Activated CD8-positive, alpha-beta T cell treated with anti-CD3 and anti-CD28 coated beads, Interleukin-2, amount 10 ng/mL, durations not matched to agents 7 days and 5 days (primary cell): ENCODE data around the gene MAMDC4. TPM values are rescaled to one million over a fixed set of nuclear protein-coding genes. Genes with fewer than 3 reads are reported as not detected.

Source experiments
- ATAC-seq: fragments of 150-1000 bp; cut with Tn5 transposase; one replicate; pipeline ENCODE4 v1.10.0; 2021; ENCODE audit warnings: moderate library complexity
- CTCF ChIA-PET: fragments of 350-600 bp; sonication (Branson Sonifier 250); formaldehyde crosslinking; loops from one replicate; lab custom pipeline; 2021; ENCODE audit warnings: antibody characterized with exemption; lab: Charles Lee
- POLR2A ChIA-PET: fragments of 350-600 bp; sonication (Branson Sonifier 250); formaldehyde crosslinking; loops from one replicate; lab custom pipeline; 2021; ENCODE audit warnings: antibody characterized with exemption; lab: Charles Lee
- DNase-seq: peaks from one replicate; pipeline ENCODE4 v3.0.0-alpha.2; 2020
- H3K27ac Mint-ChIP-seq: one replicate; pipeline ENCODE4 v1.8.0; 2021; ENCODE audit warnings: mild to moderate bottlenecking, mixed read lengths
- H3K27me3 Mint-ChIP-seq: one replicate; pipeline ENCODE4 v1.8.0; 2021; ENCODE audit warnings: low read depth, mixed read lengths
- H3K36me3 Mint-ChIP-seq: one replicate; pipeline ENCODE4 v1.8.0; 2021; ENCODE audit warnings: low read depth, mixed read lengths
- H3K4me1 Mint-ChIP-seq: one replicate; pipeline ENCODE4 v1.8.0; 2021; ENCODE audit warnings: low read depth, mixed read lengths
- H3K4me3 Mint-ChIP-seq: one replicate; pipeline ENCODE4 v1.8.0; 2021; ENCODE audit warnings: mild to moderate bottlenecking, mixed read lengths
- H3K9me3 Mint-ChIP-seq: one replicate; pipeline ENCODE4 v1.8.0; 2022; ENCODE audit warnings: mixed read lengths; ENCODE audit not compliant: insufficient read depth
- total RNA-seq, 2 experiments: library from RNA; stranded (reverse); gene quantifications; one replicate each; pipeline ENCODE4 v1.2.3, GENCODE V29; 2021

The MAMDC4 gene
- total RNA-seq, 2 experiments from 2014 or later, result 14.7 to 15.8 TPM

DNA sequence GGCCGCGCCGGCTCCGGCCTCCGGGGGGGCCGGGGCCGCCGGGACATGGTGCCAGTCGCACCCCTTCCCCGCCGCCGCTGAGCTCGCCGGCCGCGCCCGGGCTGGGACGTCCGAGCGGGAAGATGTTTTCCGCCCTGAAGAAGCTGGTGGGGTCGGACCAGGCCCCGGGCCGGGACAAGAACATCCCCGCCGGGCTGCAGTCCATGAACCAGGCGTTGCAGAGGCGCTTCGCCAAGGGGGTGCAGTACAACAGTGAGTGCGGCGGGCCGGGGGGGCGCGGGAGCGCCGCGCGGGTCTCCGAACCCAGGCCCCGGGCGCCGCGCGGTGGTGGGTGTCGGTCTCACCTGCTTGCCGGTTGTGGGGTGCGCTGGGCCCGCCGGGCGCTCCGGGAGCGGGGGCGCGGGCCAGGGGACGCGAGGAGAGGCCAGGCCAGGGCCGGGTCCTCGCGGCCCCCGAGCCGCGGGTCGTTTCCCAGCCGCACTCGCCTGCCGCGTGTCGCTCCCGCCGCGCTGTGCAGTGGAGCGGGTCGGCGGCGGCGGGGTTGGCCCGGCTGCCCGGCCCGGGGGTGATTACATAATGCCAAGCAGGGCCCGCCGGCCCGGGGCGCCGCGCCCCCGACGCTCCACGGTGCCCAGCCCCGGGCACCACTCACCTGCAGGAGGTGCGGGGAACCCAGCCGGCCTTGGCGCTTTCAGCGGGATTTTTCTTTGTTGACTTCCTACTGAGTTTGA lies 43.9 kb upstream of the MAMDC4 start:
- peaks cover 43% of the 10 kb centered on the region for H3K4me1 Mint-ChIP-seq
- ATAC-seq, result peak; percentile 47
- no peaks in the 10 kb centered on the region for H3K9me3 Mint-ChIP-seq
- ChIA-PET CTCF (interaction anchor here (0.9 to 4.4 kb wide), 7 partner anchors 8 to 260 kb away, joined by 3 to 29 read pairs (median 7); partner anchors contain the start of genes AJM1 and TMEM141), POLR2A (interaction anchor here (0.6 to 1.8 kb wide), 8 partner anchors 7 to 433 kb away, joined by 3 to 8 read pairs (median 3); partner anchors contain the start of gene TUBB4B)
- peak; percentile 52 for DNase-seq
- H3K27me3 Mint-ChIP-seq, result no peaks in the 10 kb centered on the region
- peak overlapping the region; percentile 78 for H3K4me3 Mint-ChIP-seq
- H3K36me3 Mint-ChIP-seq, result peaks cover 22% of the 10 kb centered on the region
- peak overlapping the region; percentile 75 for H3K27ac Mint-ChIP-seq

DNA sequence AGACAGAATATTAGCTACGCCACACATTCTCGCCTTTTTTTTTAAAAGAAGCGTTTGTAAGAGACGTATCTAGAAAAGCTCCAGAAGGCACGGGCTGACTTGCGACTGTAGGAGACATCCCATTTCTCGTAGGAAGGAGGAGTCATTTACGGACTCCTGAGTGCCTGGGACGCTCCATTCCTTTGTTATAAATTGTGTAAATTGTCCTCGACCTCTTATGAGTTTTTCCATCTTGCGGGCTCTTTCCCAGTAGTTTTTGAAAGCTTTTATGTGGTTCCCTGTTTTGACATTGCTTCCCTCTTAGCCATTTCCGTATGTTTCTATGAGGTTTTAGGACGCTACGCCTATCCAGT lies 43.4 kb upstream of the MAMDC4 start:
- peaks cover 49% of the 10 kb centered on the region for H3K4me1 Mint-ChIP-seq
- no peak for DNase-seq
- ChIA-PET POLR2A (interaction anchor here (0.7 to 1.3 kb wide), 3 partner anchors 35 to 126 kb away, joined by 3 read pairs; no protein-coding TSS in a partner anchor), CTCF (interaction anchor here (0.9 to 4.4 kb wide), 4 partner anchors 17 to 259 kb away, joined by 3 to 29 read pairs (median 6); partner anchors contain the start of gene TMEM141)
- H3K36me3 Mint-ChIP-seq, result peaks cover 28% of the 10 kb centered on the region
- no peaks in the 10 kb centered on the region for H3K27me3 Mint-ChIP-seq
- no peaks in the 10 kb centered on the region for H3K9me3 Mint-ChIP-seq
- no peak for ATAC-seq
- peak overlapping the region; percentile 72 for H3K4me3 Mint-ChIP-seq
- peak overlapping the region; percentile 15 for H3K27ac Mint-ChIP-seq

DNA sequence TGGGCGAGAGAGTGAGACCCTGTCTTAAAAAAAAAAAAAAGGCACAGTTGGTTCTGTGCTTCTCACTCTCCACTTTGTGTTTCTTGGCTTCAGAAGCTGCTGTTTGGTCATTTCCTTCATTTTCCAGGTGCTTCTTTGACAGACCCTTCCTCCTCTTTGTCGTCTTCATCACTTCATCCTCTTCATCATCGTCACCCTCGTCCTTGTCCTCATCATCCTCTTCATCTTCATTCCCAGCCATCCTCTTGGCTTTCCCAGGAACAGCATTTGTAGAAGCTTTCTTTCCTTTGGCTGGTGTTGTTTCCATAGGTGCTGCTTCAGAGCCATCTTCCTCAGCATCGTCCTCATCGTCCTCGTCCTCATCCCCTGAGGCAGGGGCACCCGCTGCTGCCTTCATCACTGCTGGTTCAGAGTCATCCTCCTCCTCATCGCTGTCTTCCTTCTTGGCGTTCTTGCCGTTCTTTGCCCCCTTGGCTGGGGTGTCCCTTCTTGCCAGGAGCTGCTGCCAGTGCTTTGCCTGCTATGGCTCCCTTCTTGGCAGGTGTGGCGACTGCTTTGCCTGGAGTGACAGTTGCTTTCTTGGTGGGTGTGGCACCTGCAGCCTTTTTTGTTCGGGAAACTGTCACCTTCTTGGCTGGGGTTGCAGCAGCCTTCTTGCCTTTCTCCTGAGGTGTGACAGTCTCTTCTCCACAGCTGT lies 37.3 kb upstream of the MAMDC4 start:
- POLR2A ChIA-PET, result interaction anchor here (1.1 kb wide), 1 partner anchor 8 kb away, joined by 5 read pairs; the partner anchor contains the start of gene RABL6
- H3K36me3 Mint-ChIP-seq, result peaks cover 50% of the 10 kb centered on the region
- H3K4me1 Mint-ChIP-seq, result peaks cover 43% of the 10 kb centered on the region
- H3K9me3 Mint-ChIP-seq, result no peaks in the 10 kb centered on the region
- H3K27me3 Mint-ChIP-seq, result no peaks in the 10 kb centered on the region
- ATAC-seq, result no peak
- CTCF ChIA-PET, result interaction anchor here (0.9 to 2.1 kb wide), 3 partner anchors 8 to 253 kb away, joined by 3 to 10 read pairs (median 7); partner anchors contain the start of genes AJM1 and RABL6
- H3K27ac Mint-ChIP-seq, result no peak overlapping the region
- H3K4me3 Mint-ChIP-seq, result no peak overlapping the region
- no peak for DNase-seq

DNA sequence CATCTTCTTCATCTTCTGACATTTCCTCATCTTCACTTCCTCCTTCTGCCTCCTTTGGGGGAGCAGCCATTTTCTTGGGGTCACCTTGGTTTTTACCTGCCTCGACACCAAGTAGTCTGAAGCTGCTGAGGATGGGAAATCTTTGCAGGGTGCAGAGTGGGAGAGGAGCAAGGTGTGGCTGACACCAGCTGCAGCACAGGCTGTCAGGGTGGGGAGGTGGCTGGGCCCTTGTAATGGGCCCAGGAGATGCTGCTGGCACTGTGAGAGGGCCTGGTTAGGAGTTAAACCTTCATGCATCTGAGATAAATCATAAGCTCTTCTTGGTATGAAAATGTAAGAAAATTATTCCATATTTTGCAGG lies 36.7 kb upstream of the MAMDC4 start:
- CTCF ChIA-PET, result interaction anchor here (0.9 to 2.1 kb wide), 4 partner anchors 8 to 253 kb away, joined by 3 to 10 read pairs (median 5); partner anchors contain the start of genes AJM1 and RABL6
- Mint-ChIP-seq H3K36me3 (peaks cover 47% of the 10 kb centered on the region), H3K27ac (no peak overlapping the region), H3K4me3 (no peak overlapping the region), H3K27me3 (no peaks in the 10 kb centered on the region), H3K9me3 (no peaks in the 10 kb centered on the region), H3K4me1 (peaks cover 40% of the 10 kb centered on the region)
- no peak for DNase-seq
- ATAC-seq, result no peak
- POLR2A ChIA-PET, result interaction anchor here (0.7 to 1.1 kb wide), 2 partner anchors 8 to 122 kb away, joined by 3 to 5 read pairs; partner anchors contain the start of gene RABL6

DNA sequence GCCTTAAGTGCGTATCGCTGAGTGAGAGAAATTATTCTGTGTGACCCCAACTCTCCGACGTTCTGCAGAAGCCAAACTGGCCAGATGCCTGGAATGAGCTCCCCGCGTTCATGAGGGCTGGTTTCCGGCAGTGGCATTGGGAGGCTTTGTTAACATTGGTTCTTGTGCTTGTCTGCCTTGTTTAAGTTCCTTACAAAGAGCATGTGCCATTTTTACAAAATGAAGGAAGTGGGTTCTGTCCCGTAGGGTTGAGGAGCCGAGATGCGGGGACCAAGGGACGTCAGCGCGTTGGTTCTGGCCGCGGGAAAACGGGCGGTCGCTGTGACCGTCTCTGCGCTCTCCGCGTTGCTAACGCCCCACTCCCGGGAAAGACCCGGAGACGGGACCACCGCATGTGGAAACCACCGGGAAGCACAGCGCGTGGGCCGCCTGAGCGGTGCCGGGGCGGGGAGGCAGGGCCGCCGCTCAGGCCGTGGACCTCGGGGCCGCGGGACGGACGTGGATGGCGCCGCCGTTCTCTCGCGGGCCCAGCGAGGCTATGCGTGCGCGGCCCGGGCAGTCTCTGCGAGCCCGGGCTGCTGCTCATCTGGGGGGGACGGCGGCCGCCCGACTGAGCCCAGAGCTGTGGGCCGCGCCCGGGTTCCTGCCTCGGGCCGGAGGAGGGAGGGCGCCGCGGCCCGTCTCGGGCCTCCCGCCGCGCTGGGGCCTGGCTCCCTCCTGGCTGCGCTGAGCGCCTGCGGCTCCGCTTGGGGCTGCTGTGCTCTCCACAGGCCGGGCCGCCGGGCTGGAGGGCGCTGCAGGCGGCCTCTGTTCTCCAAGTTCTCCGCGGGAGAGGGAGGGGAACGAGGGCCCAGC lies 30.9 kb upstream of the MAMDC4 start:
- Mint-ChIP-seq H3K27ac (no peak overlapping the region), H3K4me3 (no peak overlapping the region), H3K9me3 (no peaks in the 10 kb centered on the region), H3K36me3 (peaks cover 29% of the 10 kb centered on the region), H3K27me3 (no peaks in the 10 kb centered on the region), H3K4me1 (peaks cover 7% of the 10 kb centered on the region)
- POLR2A ChIA-PET, result interaction anchor here (2.0 kb wide), 1 partner anchor 13 kb away, joined by 6 read pairs; the partner anchor contains the start of gene RABL6
- no peak for DNase-seq
- CTCF ChIA-PET, result no interaction called here
- ATAC-seq, result no peak

DNA sequence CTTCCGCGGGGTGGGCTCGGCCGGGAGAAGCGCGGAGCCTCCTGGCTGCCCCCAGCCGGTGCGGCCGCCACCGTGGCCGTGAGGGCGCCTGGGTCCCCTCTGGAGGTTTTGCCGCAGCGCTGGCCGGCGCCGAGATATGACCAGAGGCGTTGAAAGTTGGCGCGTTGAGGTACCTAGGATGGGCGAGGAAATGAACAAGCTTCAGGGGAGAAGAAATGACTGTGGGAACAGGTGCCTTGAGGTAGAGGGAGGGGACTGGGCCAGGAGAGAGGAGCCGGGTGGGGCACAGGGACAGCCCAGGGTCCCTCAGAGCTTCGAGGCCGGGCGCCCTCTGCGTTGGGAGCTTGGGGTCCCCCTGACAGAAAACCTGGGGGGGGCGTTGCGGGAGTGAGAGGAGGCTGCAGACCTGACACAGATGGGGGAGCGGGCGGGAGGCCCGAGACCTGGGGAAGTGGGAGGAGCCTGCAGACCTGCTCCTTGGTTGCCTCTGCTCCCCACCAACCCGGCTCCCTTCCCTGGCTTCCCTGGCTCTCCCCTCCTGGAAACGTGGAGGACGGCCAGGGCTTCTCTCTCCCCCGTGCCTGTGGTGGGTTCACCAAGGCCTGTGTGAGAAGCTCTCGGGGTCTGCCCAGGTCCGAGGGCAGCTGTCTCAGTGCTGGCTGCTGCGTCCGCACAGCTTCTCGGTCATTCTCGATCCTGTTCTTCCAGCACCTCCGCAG lies 30.2 kb upstream of the MAMDC4 start:
- Mint-ChIP-seq H3K27me3 (no peaks in the 10 kb centered on the region), H3K36me3 (peaks cover 26% of the 10 kb centered on the region), H3K27ac (no peak overlapping the region), H3K4me1 (peaks cover 6% of the 10 kb centered on the region), H3K4me3 (no peak overlapping the region), H3K9me3 (no peaks in the 10 kb centered on the region)
- CTCF ChIA-PET, result interaction anchor here (0.7 kb wide), 1 partner anchor 12 kb away, joined by 3 read pairs; no protein-coding TSS in a partner anchor
- no peak for DNase-seq
- no peak for ATAC-seq
- POLR2A ChIA-PET, result no interaction called here

DNA sequence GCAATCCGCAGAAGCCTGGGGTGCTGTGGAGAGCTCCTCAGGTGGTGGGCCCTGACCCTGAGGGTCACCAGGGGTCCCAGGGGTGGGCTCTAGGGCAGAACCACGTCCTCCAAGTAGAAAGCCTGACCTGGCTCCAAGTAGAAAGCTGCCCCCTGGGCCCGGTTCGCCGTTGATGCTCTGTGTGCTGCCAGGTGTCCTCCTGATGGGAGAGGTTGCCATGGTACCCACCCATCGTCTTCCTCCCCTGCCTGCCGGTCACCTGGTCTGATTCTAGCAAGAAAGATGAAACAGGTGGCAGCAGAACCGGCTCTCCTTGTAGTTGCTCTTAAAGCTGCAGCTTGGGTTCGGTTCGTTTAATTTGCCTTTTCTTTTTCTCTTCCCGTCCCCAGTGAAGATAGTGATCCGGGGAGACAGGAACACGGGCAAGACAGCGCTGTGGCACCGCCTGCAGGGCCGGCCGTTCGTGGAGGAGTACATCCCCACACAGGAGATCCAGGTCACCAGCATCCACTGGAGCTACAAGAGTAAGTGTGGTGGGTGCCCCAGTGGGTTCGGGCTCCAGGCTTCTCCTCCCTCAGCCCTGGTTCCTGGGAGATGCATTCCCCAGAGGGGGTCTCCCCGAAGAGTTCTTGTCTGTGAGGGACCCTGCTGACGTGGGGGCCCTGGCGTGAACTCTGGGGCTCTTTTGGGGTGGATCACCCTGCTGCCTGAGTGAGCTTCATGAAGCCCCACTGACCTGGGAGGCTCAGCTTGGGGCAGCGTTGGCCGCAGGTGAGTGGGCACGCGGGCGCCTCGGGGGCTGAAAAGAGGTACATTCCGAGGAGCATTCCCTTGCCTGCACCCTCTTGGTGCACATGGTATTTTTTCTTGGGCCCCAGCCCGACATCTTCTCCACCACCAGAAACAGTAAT lies 28.8 kb upstream of the MAMDC4 start:
- no peak overlapping the region for H3K27ac Mint-ChIP-seq
- no peaks in the 10 kb centered on the region for H3K9me3 Mint-ChIP-seq
- DNase-seq (no peak), ATAC-seq (no peak)
- H3K27me3 Mint-ChIP-seq, result no peaks in the 10 kb centered on the region
- POLR2A ChIA-PET, result interaction anchor here (0.7 kb wide), 1 partner anchor 13 kb away, joined by 3 read pairs; no protein-coding TSS in a partner anchor
- no peak overlapping the region for H3K4me3 Mint-ChIP-seq
- CTCF ChIA-PET, result interaction anchor here (1.1 kb wide), 1 partner anchor 18 kb away, joined by 3 read pairs; no protein-coding TSS in a partner anchor
- peaks cover 5% of the 10 kb centered on the region for H3K4me1 Mint-ChIP-seq
- H3K36me3 Mint-ChIP-seq, result peaks cover 20% of the 10 kb centered on the region

DNA sequence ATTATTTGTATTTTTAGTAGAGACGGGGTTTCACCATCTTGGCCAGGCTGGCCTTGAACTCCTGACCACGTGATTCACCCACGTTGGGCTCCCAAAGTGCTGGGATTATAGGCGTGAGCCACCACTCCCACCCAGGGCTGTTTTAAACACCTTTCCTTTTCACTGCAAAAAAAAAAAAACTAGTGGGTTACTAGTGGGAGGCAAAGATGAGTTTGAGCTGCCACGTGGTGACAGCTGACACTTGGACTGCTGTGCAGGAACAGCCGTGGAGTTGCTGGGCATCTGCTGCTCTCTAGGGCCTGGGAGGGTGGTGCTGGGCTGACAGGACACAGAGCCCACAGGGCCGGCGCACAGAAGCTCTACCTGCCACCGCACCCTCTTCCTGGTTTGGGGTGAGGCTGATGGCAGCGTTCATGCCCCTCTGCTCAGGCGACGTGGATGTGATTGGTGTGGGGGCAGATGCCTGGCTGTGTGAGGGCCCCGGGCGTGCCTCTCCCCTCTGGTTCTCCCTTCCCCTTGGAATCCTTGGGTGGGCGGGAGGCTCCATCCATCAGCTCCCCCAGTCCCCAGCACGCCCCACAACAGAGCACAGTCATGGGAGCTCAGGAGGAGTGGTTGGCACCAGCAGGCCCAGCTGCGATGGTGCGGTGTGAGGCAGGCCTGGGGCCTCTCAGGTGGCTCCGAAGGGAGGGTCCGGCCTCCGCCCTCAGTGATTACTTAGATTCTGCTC lies 27.5 kb upstream of the MAMDC4 start:
- peaks cover 20% of the 10 kb centered on the region for H3K36me3 Mint-ChIP-seq
- POLR2A ChIA-PET, result no interaction called here
- CTCF ChIA-PET, result no interaction called here
- DNase-seq (no peak), ATAC-seq (no peak)
- H3K27ac Mint-ChIP-seq, result no peak overlapping the region
- H3K4me1 Mint-ChIP-seq, result peaks cover 5% of the 10 kb centered on the region
- no peak overlapping the region for H3K4me3 Mint-ChIP-seq
- no peaks in the 10 kb centered on the region for H3K9me3 Mint-ChIP-seq
- no peaks in the 10 kb centered on the region for H3K27me3 Mint-ChIP-seq

DNA sequence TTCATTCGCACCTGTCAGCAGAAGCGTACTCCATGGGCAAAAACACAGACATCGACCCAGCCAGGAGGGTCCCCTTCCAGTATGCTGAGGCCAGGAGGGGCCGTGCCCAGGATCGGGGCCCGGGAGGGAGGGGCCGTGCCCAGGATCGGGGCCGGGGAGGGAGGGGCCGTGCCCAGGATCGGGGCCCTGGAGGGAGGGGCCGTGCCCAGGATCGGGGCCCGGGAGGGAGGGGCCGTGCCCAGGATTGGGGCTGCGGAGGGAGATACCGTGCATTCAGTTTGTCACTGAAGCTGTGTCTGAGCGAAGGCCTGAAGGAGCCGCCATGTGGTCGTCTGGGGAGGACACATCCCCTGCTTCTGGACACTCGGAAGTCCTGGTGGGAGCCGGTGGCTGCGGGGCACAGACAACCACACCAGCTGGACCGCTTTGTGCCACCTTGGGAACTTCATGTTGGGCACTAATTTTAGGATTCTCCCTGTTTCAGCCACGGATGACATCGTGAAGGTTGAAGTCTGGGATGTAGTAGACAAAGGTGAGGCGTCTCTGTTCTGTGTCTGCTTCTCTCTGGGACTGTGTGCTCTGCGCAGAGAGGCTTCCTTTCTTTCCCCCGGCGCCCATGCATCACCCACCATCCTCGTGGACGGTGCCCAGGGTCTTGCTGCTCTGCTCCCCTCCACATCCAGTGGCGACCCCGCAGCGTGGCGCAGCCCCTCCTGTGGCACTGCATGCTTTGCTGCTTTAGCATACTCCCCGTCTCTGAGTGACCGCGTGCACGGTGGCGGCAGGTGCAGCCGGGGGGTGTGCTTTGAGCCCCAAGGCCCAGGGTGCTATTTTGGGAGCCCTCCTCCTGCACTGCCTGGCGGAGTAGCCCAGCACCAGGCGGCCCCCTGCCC lies 26.6 kb upstream of the MAMDC4 start:
- H3K9me3 Mint-ChIP-seq, result no peaks in the 10 kb centered on the region
- DNase-seq (no peak), ATAC-seq (no peak)
- H3K27ac Mint-ChIP-seq, result no peak overlapping the region
- H3K27me3 Mint-ChIP-seq, result no peaks in the 10 kb centered on the region
- CTCF ChIA-PET, result no interaction called here
- POLR2A ChIA-PET, result no interaction called here
- no peak overlapping the region for H3K4me3 Mint-ChIP-seq
- peaks cover 19% of the 10 kb centered on the region for H3K36me3 Mint-ChIP-seq
- H3K4me1 Mint-ChIP-seq, result peaks cover 5% of the 10 kb centered on the region
